ENCODE measurements around the gene SGCE.

The SGCE gene

DNA sequence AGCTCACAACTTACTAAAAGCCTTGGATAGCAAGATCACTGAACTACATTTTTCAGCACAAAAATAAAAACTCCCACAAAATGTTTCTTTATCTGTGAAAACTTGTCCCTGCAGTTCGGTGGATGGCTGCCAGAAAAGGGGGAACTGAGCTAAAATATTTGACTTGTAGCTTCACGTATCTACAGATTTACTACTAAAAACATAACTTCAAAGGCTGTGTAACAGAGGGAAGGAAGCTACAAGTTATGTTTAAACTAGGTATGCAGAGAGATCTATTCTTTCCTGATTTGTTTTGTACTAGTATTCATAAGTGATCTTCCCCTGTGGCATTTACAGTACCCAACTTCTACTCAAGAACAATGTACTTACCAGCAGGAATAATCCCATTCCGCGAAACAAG is 25.1 kb downstream of the SGCE start:
- TF ChIP-seq, protein P1, sequence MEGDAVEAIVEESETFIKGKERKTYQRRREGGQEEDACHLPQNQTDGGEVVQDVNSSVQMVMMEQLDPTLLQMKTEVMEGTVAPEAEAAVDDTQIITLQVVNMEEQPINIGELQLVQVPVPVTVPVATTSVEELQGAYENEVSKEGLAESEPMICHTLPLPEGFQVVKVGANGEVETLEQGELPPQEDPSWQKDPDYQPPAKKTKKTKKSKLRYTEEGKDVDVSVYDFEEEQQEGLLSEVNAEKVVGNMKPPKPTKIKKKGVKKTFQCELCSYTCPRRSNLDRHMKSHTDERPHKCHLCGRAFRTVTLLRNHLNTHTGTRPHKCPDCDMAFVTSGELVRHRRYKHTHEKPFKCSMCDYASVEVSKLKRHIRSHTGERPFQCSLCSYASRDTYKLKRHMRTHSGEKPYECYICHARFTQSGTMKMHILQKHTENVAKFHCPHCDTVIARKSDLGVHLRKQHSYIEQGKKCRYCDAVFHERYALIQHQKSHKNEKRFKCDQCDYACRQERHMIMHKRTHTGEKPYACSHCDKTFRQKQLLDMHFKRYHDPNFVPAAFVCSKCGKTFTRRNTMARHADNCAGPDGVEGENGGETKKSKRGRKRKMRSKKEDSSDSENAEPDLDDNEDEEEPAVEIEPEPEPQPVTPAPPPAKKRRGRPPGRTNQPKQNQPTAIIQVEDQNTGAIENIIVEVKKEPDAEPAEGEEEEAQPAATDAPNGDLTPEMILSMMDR (IDR thresholded peaks at IDR 0.05; ENCODE audit: insufficient read depth, low read depth, low read length, missing control alignments): no peak
- no peak overlapping the region for H3K4me3 ChIP-seq (ENCODE audit: low read depth, low read length)
- peak; percentile 5 for DNase-seq (ENCODE audit: low read depth)

DNA sequence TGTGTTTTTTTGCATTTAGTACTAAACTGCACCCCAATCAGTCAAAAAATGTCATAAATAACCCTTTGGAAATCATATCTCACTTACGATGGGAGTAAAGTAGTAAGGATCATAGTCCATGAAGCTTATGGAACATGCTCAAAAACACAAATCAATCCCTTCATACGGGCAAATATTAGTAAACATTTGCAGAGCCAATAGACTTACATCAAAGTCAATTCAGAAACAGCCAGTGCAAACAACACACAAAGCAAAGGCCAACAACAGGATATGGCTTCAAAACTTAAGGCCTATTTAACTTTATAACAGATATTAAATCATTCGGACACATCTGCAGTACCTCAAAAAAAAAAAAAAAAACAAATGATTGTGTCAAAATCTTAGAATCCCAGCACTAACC is 32.1 kb downstream of the SGCE start:
- TF ChIP-seq, protein P1 (IDR thresholded peaks at IDR 0.05; ENCODE audit: insufficient read depth, low read depth, low read length, missing control alignments): no peak
- no peak for DNase-seq (ENCODE audit: low read depth)
- no peak overlapping the region for H3K4me3 ChIP-seq (ENCODE audit: low read depth, low read length)

DNA sequence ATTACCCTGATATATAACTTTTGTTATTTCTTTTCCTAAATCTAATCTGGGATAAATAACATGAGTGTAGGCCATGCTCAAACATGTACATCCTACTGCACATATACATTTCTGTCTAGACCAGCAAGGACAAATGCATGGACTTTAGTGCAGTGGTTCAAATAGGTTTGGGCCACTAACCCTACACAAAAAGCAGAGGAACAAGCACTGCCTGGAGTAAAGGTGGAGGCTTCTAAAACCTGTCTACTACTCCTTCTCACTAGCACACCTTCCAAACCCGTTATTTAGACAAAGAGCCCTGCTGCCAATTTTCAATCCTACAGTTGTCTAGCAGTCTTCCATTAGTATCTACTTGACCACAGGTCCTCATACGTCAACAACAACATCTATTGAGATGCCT is 34.8 kb downstream of the SGCE start:
- TF ChIP-seq, protein P1 (IDR thresholded peaks at IDR 0.05; ENCODE audit: insufficient read depth, low read depth, low read length, missing control alignments): no peak
- no peak overlapping the region for H3K4me3 ChIP-seq (ENCODE audit: low read depth, low read length)
- DNase-seq (ENCODE audit: low read depth): peak; percentile 6

DNA sequence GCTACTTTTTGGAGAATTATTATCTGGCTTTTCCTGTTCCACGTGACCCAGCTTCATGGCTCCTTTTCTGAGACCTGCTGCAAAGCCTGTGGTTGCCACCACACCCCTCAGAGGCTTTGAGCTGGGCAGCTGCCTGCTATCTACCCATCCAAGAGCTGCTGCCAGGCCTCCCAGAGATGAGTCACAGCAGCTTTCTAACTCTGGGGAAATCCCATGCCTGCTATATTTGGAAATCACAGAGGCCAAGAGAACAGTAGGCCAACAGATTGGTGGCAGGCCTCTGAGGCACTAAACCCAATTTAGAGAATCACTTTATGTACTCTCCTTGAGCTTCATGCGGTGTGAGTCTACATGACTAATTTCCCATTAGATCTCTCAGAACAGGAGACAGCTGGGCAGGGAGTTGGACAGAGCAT is 35.2 kb downstream of the SGCE start:
- TF ChIP-seq, protein P1 (IDR thresholded peaks at IDR 0.05; ENCODE audit: insufficient read depth, low read depth, low read length, missing control alignments): no peak
- H3K4me3 ChIP-seq (ENCODE audit: low read depth, low read length): no peak overlapping the region
- DNase-seq (ENCODE audit: low read depth): peak; percentile 92

DNA sequence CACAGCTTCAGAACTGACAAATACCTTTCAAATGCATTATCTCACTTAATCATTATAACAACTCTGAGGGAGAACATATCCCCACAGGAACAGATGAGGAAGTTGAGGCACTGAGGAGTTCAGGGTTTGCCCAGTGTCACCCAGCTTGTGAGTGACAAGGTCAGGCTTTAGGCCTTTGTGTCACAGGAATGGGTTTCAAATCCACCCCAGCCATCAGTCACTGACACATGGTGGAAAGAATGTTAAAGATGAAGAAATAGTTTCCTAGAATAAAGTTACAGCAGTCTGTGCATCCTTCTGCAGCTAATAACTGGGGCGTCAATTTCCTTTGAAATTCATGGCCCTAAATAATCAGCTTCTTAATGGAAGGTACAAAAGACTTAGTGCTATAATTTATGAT is 37.8 kb downstream of the SGCE start:
- H3K4me3 ChIP-seq (ENCODE audit: low read depth, low read length): no peak overlapping the region
- DNase-seq (ENCODE audit: low read depth): no peak
- TF ChIP-seq, protein P1 (IDR thresholded peaks at IDR 0.05; ENCODE audit: insufficient read depth, low read depth, low read length, missing control alignments): no peak

DNA sequence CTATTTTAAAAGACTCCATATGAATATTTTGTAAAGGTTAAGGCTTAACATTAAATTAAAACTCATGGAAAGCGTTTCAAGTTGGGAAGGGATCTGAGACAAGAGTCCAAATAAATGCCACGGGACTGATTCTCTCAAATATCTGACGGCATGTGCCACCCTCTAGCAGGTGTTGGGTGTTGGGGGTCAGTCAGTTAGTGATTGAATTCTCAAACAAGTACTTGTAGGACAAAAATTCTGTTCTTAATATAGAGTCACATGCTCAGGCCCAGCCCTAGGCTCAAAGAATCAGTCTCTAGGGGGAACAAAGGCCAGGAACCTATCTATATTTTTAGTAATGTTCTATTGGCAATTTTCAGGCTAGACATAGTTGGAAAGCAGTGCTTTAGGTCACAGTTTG is 39.1 kb downstream of the SGCE start:
- TF ChIP-seq, protein P1 (IDR thresholded peaks at IDR 0.05; ENCODE audit: insufficient read depth, low read depth, low read length, missing control alignments): no peak
- no peak overlapping the region for H3K4me3 ChIP-seq (ENCODE audit: low read depth, low read length)
- no peak for DNase-seq (ENCODE audit: low read depth)

DNA sequence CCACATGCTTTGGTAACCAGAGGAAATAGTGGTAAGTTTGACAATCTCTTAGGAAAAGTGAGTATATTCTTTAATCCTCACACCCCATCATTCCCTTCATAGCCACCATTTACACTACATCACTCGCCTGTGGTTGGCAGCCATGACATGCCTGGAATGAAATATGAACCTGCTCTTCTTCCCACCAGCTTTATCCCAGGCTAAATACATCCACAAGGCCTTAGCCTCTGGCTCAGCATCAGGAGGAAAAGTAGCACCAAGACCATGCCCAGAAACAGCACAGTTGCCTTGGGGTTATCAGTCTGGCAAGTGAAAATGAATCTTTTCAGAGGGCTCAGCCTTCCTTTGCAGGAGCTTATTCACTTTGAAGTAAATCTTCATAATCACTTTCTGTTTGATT is 40.3 kb downstream of the SGCE start:
- H3K4me3 ChIP-seq (ENCODE audit: low read depth, low read length): no peak overlapping the region
- TF ChIP-seq, protein P1 (IDR thresholded peaks at IDR 0.05; ENCODE audit: insufficient read depth, low read depth, low read length, missing control alignments): no peak
- no peak for DNase-seq (ENCODE audit: low read depth)
